Caco-2 (cell line): ENCODE results near the gene TXLNG. TPM values are rescaled to one million over a fixed set of nuclear protein-coding genes. Genes with fewer than 3 reads are reported as not detected.
A peak's percentile ranks its signal among the peaks of the same experiment; 100 is the strongest.

Source experiments
- BruUV-seq: library from RNA; stranded (reverse); fragments of 400-500 nt; replicated peaks from 2 replicates; lab custom pipeline; 2021; lab: Mats Ljungman, UMichigan
- CTCF ChIA-PET: fragments of 300-600 bp; sonication (Branson Sonifier 250); formaldehyde crosslinking; loops from one replicate; lab custom pipeline; 2022; ENCODE audit warnings: antibody characterized with exemption; lab: Charles Lee
- POLR2A ChIA-PET: fragments of 300-600 bp; sonication (Branson Sonifier 250); formaldehyde crosslinking; loops from one replicate; lab custom pipeline; 2022; ENCODE audit warnings: antibody characterized with exemption; lab: Charles Lee
- DNase-seq, 2 experiments: peaks; one replicate each; pipeline versions ENCODE4 v3.0.0 to v3.0.0-alpha.2; 2020 to 2022
- H3K27me3 ChIP-seq: replicated peaks from 2 replicates; pipeline ENCODE4 v1.6.0; 2011; ENCODE audit warnings: low read length; ENCODE audit not compliant: control insufficient read depth, insufficient read depth
- H3K36me3 ChIP-seq: 2 replicates; pipeline ENCODE4 v1.5.1; 2011; ENCODE audit warnings: low read length; ENCODE audit not compliant: control insufficient read depth, insufficient read depth
- H3K4me1 ChIP-seq: fragments of 250-450 bp; sonication (Bioruptor Pico); 2 replicates; pipeline ENCODE4 v1.5.1; 2020; ENCODE audit warnings: mild to moderate bottlenecking
- H3K4me3 ChIP-seq: 2 replicates; pipeline ENCODE4 v1.5.1; 2011; ENCODE audit warnings: low read depth, mild to moderate bottlenecking, control low read depth, low read length
- H3K9me3 ChIP-seq: fragments of 250-450 bp; sonication (Bioruptor Pico); 2 replicates; pipeline ENCODE4 v1.5.1; 2020; ENCODE audit warnings: mild to moderate bottlenecking, moderate library complexity
- H3K27ac Mint-ChIP-seq: one replicate; pipeline ENCODE4 v1.8.0; 2022; ENCODE audit warnings: mixed read lengths; ENCODE audit not compliant: unreplicated experiment
- H3K27me3 Mint-ChIP-seq: one replicate; pipeline ENCODE4 v1.8.0; 2022; ENCODE audit warnings: mixed read lengths; ENCODE audit not compliant: insufficient read depth, unreplicated experiment
- H3K36me3 Mint-ChIP-seq: one replicate; pipeline ENCODE4 v1.8.0; 2022; ENCODE audit warnings: mild to moderate bottlenecking, mixed read lengths; ENCODE audit not compliant: insufficient read depth, unreplicated experiment
- H3K4me1 Mint-ChIP-seq: one replicate; pipeline ENCODE4 v1.8.0; 2022; ENCODE audit warnings: low read depth, mixed read lengths; ENCODE audit not compliant: unreplicated experiment
- H3K4me3 Mint-ChIP-seq: one replicate; pipeline ENCODE4 v1.8.0; 2022; ENCODE audit warnings: mild to moderate bottlenecking, moderate library complexity, mixed read lengths; ENCODE audit not compliant: unreplicated experiment
- H3K9me3 Mint-ChIP-seq: one replicate; pipeline ENCODE4 v1.8.0; 2022; ENCODE audit warnings: mixed read lengths; ENCODE audit not compliant: unreplicated experiment
- CTCF ChIP-seq, 2 experiments: fragments of 200-600 bp in 1 of 2; IDR thresholded peaks; 1 replicate in 1 of 2; 2 replicates in 1 of 2; pipeline versions ENCODE4 v1.5.1 to v1.8.0; 2011 to 2022; ENCODE audit warnings: antibody characterized with exemption in 1 of 2, control low read depth in 1 of 2, inconsistent platforms in 1 of 2, low read depth in 1 of 2, low read length in 1 of 2, mild to moderate bottlenecking in 1 of 2, moderate library complexity in 1 of 2; ENCODE audit not compliant: insufficient read depth in 1 of 2, severe bottlenecking in 1 of 2, unreplicated experiment in 1 of 2
- intact Hi-C: fragments of 100-400 bp; cut with micrococcal nuclease; formaldehyde crosslinking; loops from one replicate; pipeline ENCODE4 v1.10.0; 2022; ENCODE audit not compliant: unreplicated experiment
- total RNA-seq: library from RNA; stranded (reverse); gene quantifications from 2 replicates; pipeline ENCODE4 v1.2.3, GENCODE V29; 2022

Gene TXLNG
- total RNA-seq, 1 experiment from 2014 or later = 18.3 TPM

DNA sequence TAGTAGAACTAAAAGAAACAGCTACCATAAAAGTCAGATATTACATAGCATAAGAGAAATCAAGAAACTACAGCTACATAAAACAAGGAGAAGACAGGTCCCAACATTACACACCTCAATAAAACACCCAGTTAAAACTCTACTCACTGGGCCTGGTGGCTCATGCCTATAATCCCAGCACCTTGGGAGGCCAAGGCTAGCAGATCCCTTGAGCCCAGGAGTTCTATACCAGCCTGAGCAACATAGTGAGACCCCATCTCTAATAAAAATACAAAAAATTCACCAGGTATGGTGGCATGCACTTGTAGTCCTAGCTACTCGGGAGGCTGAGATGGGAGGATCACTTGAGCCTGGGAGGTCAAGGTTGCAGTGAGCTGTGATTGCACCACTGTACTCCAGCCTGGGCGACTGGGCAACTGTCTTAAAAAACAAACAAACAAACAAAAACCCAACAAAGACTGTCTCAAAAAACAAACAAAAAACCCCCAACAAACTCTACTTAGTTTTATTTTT lies 15.2 kb upstream of the TXLNG start:
- H3K4me1 ChIP-seq = 0 out of 2 replicates have a peak, but pooled peaks cover 7% of the 10 kb centered on the region
- H3K4me3 ChIP-seq = no peak overlapping the region
- Mint-ChIP-seq H3K27ac (peak overlapping the region; percentile 98), H3K4me1 (no peaks in the 10 kb centered on the region), H3K36me3 (peaks cover 12% of the 10 kb centered on the region), H3K27me3 (no peaks in the 10 kb centered on the region), H3K4me3 (no peak overlapping the region), H3K9me3 (no peaks in the 10 kb centered on the region)
- intact Hi-C loops = no loop called here
- H3K36me3 ChIP-seq = no peaks in the 10 kb centered on the region
- ChIA-PET POLR2A (interaction anchor here (1.4 to 2.2 kb wide), 3 partner anchors 15 to 51 kb away, joined by 9 to 32 read pairs (median 15); partner anchors contain the start of genes SYAP1 and TXLNG), CTCF (no interaction called here)
- DNase-seq = no peak
- TF ChIP-seq CTCF (IDR thresholded peaks at IDR 0.05; ENCODE audit: insufficient read depth in 1 of 2, low read depth in 1 of 2, low read length in 1 of 2, severe bottlenecking in 1 of 2, unreplicated experiment in 1 of 2) = no peak
- no peaks in the 10 kb centered on the region for H3K27me3 ChIP-seq
- H3K9me3 ChIP-seq = no peaks in the 10 kb centered on the region
- no TSS peak for BruUV-seq

GRCh38 chrX:16771483-16772398 lies 14.5 kb upstream of the TXLNG start:
- ChIA-PET CTCF (no interaction called here), POLR2A (interaction anchor here (0.5 to 2.2 kb wide), 6 partner anchors 14 to 1067 kb away, joined by 3 to 32 read pairs (median 6); partner anchors contain the start of genes SYAP1 and TXLNG)
- peak overlapping the region; percentile 60 for H3K4me3 Mint-ChIP-seq
- Histone ChIP-seq H3K9me3 (no peaks in the 10 kb centered on the region), H3K4me1 (0 out of 2 replicates have a peak, but pooled peaks cover 7% of the 10 kb centered on the region), H3K27me3 (no peaks in the 10 kb centered on the region), H3K4me3 (no peak overlapping the region; the same call in 1 of the 2 replicates), H3K36me3 (no peaks in the 10 kb centered on the region)
- BruUV-seq = TSS peak; percentile 100
- no peak for TF ChIP-seq CTCF (IDR thresholded peaks at IDR 0.05; ENCODE audit: insufficient read depth in 1 of 2, low read depth in 1 of 2, low read length in 1 of 2, severe bottlenecking in 1 of 2, unreplicated experiment in 1 of 2)
- peak; percentile 72 to 82 for DNase-seq
- H3K36me3 Mint-ChIP-seq = peaks cover 12% of the 10 kb centered on the region
- H3K27me3 Mint-ChIP-seq = no peaks in the 10 kb centered on the region
- no peaks in the 10 kb centered on the region for H3K4me1 Mint-ChIP-seq
- intact Hi-C loops = loop anchor here (2.0 kb wide), 1 partner anchor 15 kb away; the partner anchor contains the start of gene TXLNG
- H3K27ac Mint-ChIP-seq = peak overlapping the region; percentile 98
- H3K9me3 Mint-ChIP-seq = no peaks in the 10 kb centered on the region

GRCh38 chrX:16772460-16772859 lies 13.8 kb upstream of the TXLNG start:
- Histone ChIP-seq H3K4me1 (0 out of 2 replicates have a peak, but pooled peaks cover 7% of the 10 kb centered on the region), H3K9me3 (no peaks in the 10 kb centered on the region), H3K4me3 (no peak overlapping the region; the same call in 1 of the 2 replicates), H3K27me3 (no peaks in the 10 kb centered on the region), H3K36me3 (no peaks in the 10 kb centered on the region)
- Mint-ChIP-seq H3K36me3 (peaks cover 12% of the 10 kb centered on the region), H3K27me3 (no peaks in the 10 kb centered on the region), H3K4me1 (no peaks in the 10 kb centered on the region), H3K4me3 (peak overlapping the region; percentile 60), H3K9me3 (no peaks in the 10 kb centered on the region), H3K27ac (peak overlapping the region; percentile 98)
- DNase-seq = peak; percentile 45 to 57
- TF ChIP-seq CTCF (IDR thresholded peaks at IDR 0.05; ENCODE audit: insufficient read depth in 1 of 2, low read depth in 1 of 2, low read length in 1 of 2, severe bottlenecking in 1 of 2, unreplicated experiment in 1 of 2) = no peak
- ChIA-PET CTCF (no interaction called here), POLR2A (interaction anchor here (0.6 to 2.2 kb wide), 4 partner anchors 13 to 53 kb away, joined by 3 to 32 read pairs (median 12); partner anchors contain the start of genes SYAP1 and TXLNG)
- intact Hi-C loops = loop anchor here (2.0 kb wide), 1 partner anchor 14 kb away; the partner anchor contains the start of gene TXLNG
- BruUV-seq = no TSS peak
